Karpas-422 (cell line): Measurements from ENCODE around the gene FPGS. TPM values are rescaled to one million over a fixed set of nuclear protein-coding genes. Genes with fewer than 3 reads are reported as not detected.
"Not testable (repeated sequence)": the region's sequence is repeated elsewhere in the genome, so short reads cannot be mapped to it uniquely, and the experiment has no call there.

Experiments used
- DNase-seq: peaks from one replicate; pipeline ENCODE4 v3.0.0-alpha.2; 2015
- H2AFZ ChIP-seq: fragments of 200-600 bp; sonication (generic); 2 replicates; pipeline ENCODE4 v1.6.1; 2014; ENCODE audit warnings: antibody characterized with exemption, low read length, mixed read lengths
- H3K27ac ChIP-seq: fragments of 200-600 bp; sonication (generic); 2 replicates; pipeline ENCODE4 v1.5.1; 2014; ENCODE audit warnings: mild to moderate bottlenecking, low read length, moderate library complexity
- H3K27me3 ChIP-seq: fragments of 200-600 bp; sonication (generic); 2 replicates; pipeline ENCODE4 v1.6.1; 2014; ENCODE audit warnings: low read length, mixed read lengths
- H3K36me3 ChIP-seq: fragments of 200-600 bp; sonication (generic); 2 replicates; pipeline ENCODE4 v1.6.1; 2014; ENCODE audit warnings: low read length, mixed read lengths; ENCODE audit not compliant: insufficient read depth
- H3K4me1 ChIP-seq: fragments of 200-600 bp; sonication (generic); 2 replicates; pipeline ENCODE4 v1.6.1; 2014; ENCODE audit warnings: mild to moderate bottlenecking, low read length, mixed read lengths
- H3K4me2 ChIP-seq: fragments of 200-600 bp; sonication (generic); 2 replicates; pipeline ENCODE4 v1.6.1; 2014; ENCODE audit warnings: low read length, low read depth, mild to moderate bottlenecking; ENCODE audit not compliant: poor library complexity, severe bottlenecking
- H3K4me3 ChIP-seq: fragments of 200-600 bp; sonication (generic); 2 replicates; pipeline ENCODE4 v1.5.1; 2014; ENCODE audit warnings: mild to moderate bottlenecking, antibody characterized with exemption, low read length, mixed read lengths
- H3K79me2 ChIP-seq: fragments of 200-600 bp; sonication (generic); 2 replicates; pipeline ENCODE4 v1.6.1; 2014; ENCODE audit warnings: mild to moderate bottlenecking, low read length, mixed read lengths
- H3K9ac ChIP-seq: fragments of 200-600 bp; sonication (generic); 2 replicates; pipeline ENCODE4 v1.6.0; 2014; ENCODE audit warnings: low read length
- H3K9me2 ChIP-seq: fragments of 200-600 bp; sonication (generic), shearing (Covaris generic); replicated peaks from 2 replicates; pipeline ENCODE4 v1.6.0; 2014; ENCODE audit warnings: mild to moderate bottlenecking, low read length, moderate library complexity; ENCODE audit not compliant: insufficient read depth
- H3K9me3 ChIP-seq: fragments of 300-700, 200-600 bp; sonication (generic); 2 replicates; pipeline ENCODE4 v1.6.1; 2014; ENCODE audit warnings: low read length, mixed read lengths
- H4K20me1 ChIP-seq: fragments of 200-600 bp; sonication (generic); 2 replicates; pipeline ENCODE4 v1.6.1; 2014; ENCODE audit warnings: mild to moderate bottlenecking, antibody characterized with exemption, low read length, low read depth; ENCODE audit not compliant: insufficient read depth
- total RNA-seq: library from RNA; depleted of rRNA; stranded (reverse); fragments of >200 nt; shearing (Covaris generic); gene quantifications from 2 replicates; pipeline ENCODE4 v1.2.3, GENCODE V29; 2014; ENCODE audit warnings: low replicate concordance

Gene FPGS
- total RNA-seq, 1 experiment from 2014 or later = 41.9 TPM

GRCh38 chr9:127844821-127845359 is 42.2 kb downstream of the FPGS start:
- no peaks in the 10 kb centered on the region for H3K9me2 ChIP-seq
- peaks cover 8% of the 10 kb centered on the region for H3K9me3 ChIP-seq
- H2AFZ ChIP-seq = no peak overlapping the region
- DNase-seq = no peak
- H3K27me3 ChIP-seq = no peaks in the 10 kb centered on the region; the same call in 1 of the 2 replicates
- peaks cover 3% of the 10 kb centered on the region; the same call in 1 of the 2 replicates for H3K36me3 ChIP-seq
- no peak overlapping the region for H3K4me2 ChIP-seq
- H3K9ac ChIP-seq = no peak overlapping the region
- H3K4me1 ChIP-seq = no peaks in the 10 kb centered on the region
- H3K4me3 ChIP-seq = no peak overlapping the region
- no peaks in the 10 kb centered on the region for H4K20me1 ChIP-seq
- H3K27ac ChIP-seq = no peak overlapping the region
- no peaks in the 10 kb centered on the region for H3K79me2 ChIP-seq

- H3K9me2 ChIP-seq, H2AFZ ChIP-seq, H3K9ac ChIP-seq, H3K9me3 ChIP-seq, H3K4me2 ChIP-seq, H3K4me1 ChIP-seq, H3K79me2 ChIP-seq, H4K20me1 ChIP-seq, H3K27me3 ChIP-seq, DNase-seq, H3K36me3 ChIP-seq, H3K4me3 ChIP-seq, H3K27ac ChIP-seq: not testable (repeated sequence)
Observed at GRCh38 chr9:127845619-127846018, 42.9 kb downstream of the FPGS start.

GRCh38 chr9:127846443-127847177 is 43.9 kb downstream of the FPGS start:
- H4K20me1 ChIP-seq = no peaks in the 10 kb centered on the region
- no peak overlapping the region for H3K27ac ChIP-seq
- H3K4me3 ChIP-seq = no peak overlapping the region
- no peaks in the 10 kb centered on the region; the same call in 1 of the 2 replicates for H3K27me3 ChIP-seq
- no peaks in the 10 kb centered on the region for H3K4me1 ChIP-seq
- H3K36me3 ChIP-seq = peaks cover 3% of the 10 kb centered on the region; the same call in 1 of the 2 replicates
- H2AFZ ChIP-seq = no peak overlapping the region
- H3K79me2 ChIP-seq = no peaks in the 10 kb centered on the region
- no peak for DNase-seq
- H3K9me2 ChIP-seq = no peaks in the 10 kb centered on the region
- H3K4me2 ChIP-seq = no peak overlapping the region
- peaks cover 9% of the 10 kb centered on the region for H3K9me3 ChIP-seq
- no peak overlapping the region for H3K9ac ChIP-seq

GRCh38 chr9:127847178-127847510 is 44.5 kb downstream of the FPGS start:
- Histone ChIP-seq H3K9ac (no peak overlapping the region), H3K9me2 (no peaks in the 10 kb centered on the region), H3K79me2 (no peaks in the 10 kb centered on the region)

GRCh38 chr9:127847833-127848755 is 45.4 kb downstream of the FPGS start:
- Histone ChIP-seq H3K4me3 (no peak overlapping the region), H4K20me1 (no peaks in the 10 kb centered on the region), H2AFZ (no peak overlapping the region), H3K9me3 (peaks cover 9% of the 10 kb centered on the region), H3K79me2 (no peaks in the 10 kb centered on the region), H3K9me2 (no peaks in the 10 kb centered on the region), H3K9ac (no peak overlapping the region), H3K36me3 (peaks cover 3% of the 10 kb centered on the region; the same call in 1 of the 2 replicates), H3K27ac (no peak overlapping the region), H3K27me3 (no peaks in the 10 kb centered on the region; the same call in 1 of the 2 replicates), H3K4me1 (no peaks in the 10 kb centered on the region), H3K4me2 (no peak overlapping the region)
- DNase-seq = no peak

More at GRCh38 chr9:127847178-127847510, 44.5 kb downstream of the FPGS start:
- Histone ChIP-seq H3K9me3 (peaks cover 9% of the 10 kb centered on the region), H3K4me3 (no peak overlapping the region), H2AFZ (no peak overlapping the region), H3K4me2 (no peak overlapping the region), H4K20me1 (no peaks in the 10 kb centered on the region), H3K36me3 (peaks cover 3% of the 10 kb centered on the region; the same call in 1 of the 2 replicates), H3K4me1 (no peaks in the 10 kb centered on the region), H3K27ac (no peak overlapping the region), H3K27me3 (no peaks in the 10 kb centered on the region; the same call in 1 of the 2 replicates)
- DNase-seq = no peak

GRCh38 chr9:127848756-127849504 is 46.2 kb downstream of the FPGS start:
- Histone ChIP-seq H4K20me1 (no peaks in the 10 kb centered on the region), H3K9me3 (peaks cover 9% of the 10 kb centered on the region), H3K27me3 (no peaks in the 10 kb centered on the region; the same call in 1 of the 2 replicates), H3K4me2 (no peak overlapping the region), H3K79me2 (no peaks in the 10 kb centered on the region), H3K27ac (no peak overlapping the region), H3K9ac (no peak overlapping the region), H3K9me2 (no peaks in the 10 kb centered on the region), H3K4me1 (no peaks in the 10 kb centered on the region), H3K4me3 (no peak overlapping the region), H3K36me3 (peaks cover 3% of the 10 kb centered on the region; the same call in 1 of the 2 replicates), H2AFZ (no peak overlapping the region)
- no peak for DNase-seq

- no peaks in the 10 kb centered on the region for H4K20me1 ChIP-seq
- no peak overlapping the region for H2AFZ ChIP-seq
- H3K4me1 ChIP-seq = no peaks in the 10 kb centered on the region
- no peak overlapping the region for H3K27ac ChIP-seq
- H3K9ac ChIP-seq = no peak overlapping the region
- H3K4me2 ChIP-seq = no peak overlapping the region
- peaks cover 3% of the 10 kb centered on the region; the same call in 1 of the 2 replicates for H3K36me3 ChIP-seq
- H3K79me2 ChIP-seq = no peaks in the 10 kb centered on the region
- H3K9me2 ChIP-seq = no peaks in the 10 kb centered on the region
- no peak for DNase-seq
- no peak overlapping the region for H3K4me3 ChIP-seq
- no peaks in the 10 kb centered on the region; the same call in 1 of the 2 replicates for H3K27me3 ChIP-seq
- H3K9me3 ChIP-seq = peaks cover 9% of the 10 kb centered on the region
Observed at GRCh38 chr9:127850286-127850830, 47.7 kb downstream of the FPGS start.
